ENCODE data around the gene DNAI7.

Gene DNAI7

GRCh38 chr12:25195056-25195971 is at the start of gene DNAI7, which contains the start of gene ETFRF1:
Gene DNAI7 (minus strand): TSS chr12:25195160. CDS start chr12:25195078, 82 bp downstream.
Gene ETFRF1 (plus strand): TSS chr12:25195237. CDS start chr12:25203957, 8,720 bp downstream.
- no peaks in the 10 kb centered on the region for H3K9me3 Mint-ChIP-seq (ENCODE audit: low read depth)
- H3K4me3 Mint-ChIP-seq = peak within 1 kb of the TSS; percentile 99
- H3K27me3 Mint-ChIP-seq = no peaks in the 10 kb centered on the region
- peaks cover 35% of the 10 kb centered on the region for H3K4me1 Mint-ChIP-seq (ENCODE audit: low read depth)
- H3K36me3 Mint-ChIP-seq = peaks cover 4% of the 10 kb centered on the region
- H3K27ac Mint-ChIP-seq = peak within 1 kb of the TSS; percentile 98

- Mint-ChIP-seq H3K27ac (peak overlapping the region; percentile 58), H3K9me3 (ENCODE audit: low read depth) (no peaks in the 10 kb centered on the region), H3K27me3 (no peaks in the 10 kb centered on the region), H3K36me3 (peaks cover 12% of the 10 kb centered on the region), H3K4me1 (ENCODE audit: low read depth) (peaks cover 57% of the 10 kb centered on the region), H3K4me3 (no peak overlapping the region)
Measured at GRCh38 chr12:25243680-25243990, 48.7 kb upstream of the DNAI7 start.

GRCh38 chr12:25242981-25243679 is 48.2 kb upstream of the DNAI7 start:
- H3K27me3 Mint-ChIP-seq = no peaks in the 10 kb centered on the region
- H3K4me1 Mint-ChIP-seq (ENCODE audit: low read depth) = peaks cover 57% of the 10 kb centered on the region
- no peak overlapping the region for H3K4me3 Mint-ChIP-seq
- H3K36me3 Mint-ChIP-seq = peaks cover 15% of the 10 kb centered on the region
- H3K9me3 Mint-ChIP-seq (ENCODE audit: low read depth) = no peaks in the 10 kb centered on the region
- peak overlapping the region; percentile 16 for H3K27ac Mint-ChIP-seq

GRCh38 chr12:25241167-25242020 is 46.4 kb upstream of the DNAI7 start:
- Mint-ChIP-seq H3K36me3 (peaks cover 19% of the 10 kb centered on the region), H3K27me3 (no peaks in the 10 kb centered on the region), H3K4me3 (peak overlapping the region; percentile 30), H3K9me3 (ENCODE audit: low read depth) (no peaks in the 10 kb centered on the region), H3K27ac (peak overlapping the region; percentile 66), H3K4me1 (ENCODE audit: low read depth) (peaks cover 55% of the 10 kb centered on the region)

GRCh38 chr12:25236626-25237025 is 41.7 kb upstream of the DNAI7 start:
- H3K36me3 Mint-ChIP-seq = peaks cover 13% of the 10 kb centered on the region
- no peak overlapping the region for H3K4me3 Mint-ChIP-seq
- no peak overlapping the region for H3K27ac Mint-ChIP-seq
- H3K4me1 Mint-ChIP-seq (ENCODE audit: low read depth) = peaks cover 22% of the 10 kb centered on the region
- no peaks in the 10 kb centered on the region for H3K27me3 Mint-ChIP-seq
- H3K9me3 Mint-ChIP-seq (ENCODE audit: low read depth) = no peaks in the 10 kb centered on the region

GRCh38 chr12:25236190-25236589 is 41.2 kb upstream of the DNAI7 start:
- Mint-ChIP-seq H3K27ac (no peak overlapping the region), H3K4me1 (ENCODE audit: low read depth) (peaks cover 18% of the 10 kb centered on the region)

GRCh38 chr12:25213338-25213737 is 18.4 kb upstream of the DNAI7 start:
- Mint-ChIP-seq H3K9me3 (ENCODE audit: low read depth) (no peaks in the 10 kb centered on the region), H3K4me3 (no peak overlapping the region), H3K4me1 (ENCODE audit: low read depth) (peaks cover 8% of the 10 kb centered on the region), H3K36me3 (peaks cover 5% of the 10 kb centered on the region), H3K27ac (no peak overlapping the region), H3K27me3 (no peaks in the 10 kb centered on the region)

More at GRCh38 chr12:25236190-25236589, 41.2 kb upstream of the DNAI7 start:
- H3K36me3 Mint-ChIP-seq = peaks cover 17% of the 10 kb centered on the region
- no peak overlapping the region for H3K4me3 Mint-ChIP-seq
- H3K9me3 Mint-ChIP-seq (ENCODE audit: low read depth) = no peaks in the 10 kb centered on the region
- H3K27me3 Mint-ChIP-seq = no peaks in the 10 kb centered on the region

GRCh38 chr12:25208554-25208953 is 13.6 kb upstream of the DNAI7 start:
- Mint-ChIP-seq H3K36me3 (peaks cover 4% of the 10 kb centered on the region), H3K4me3 (no peak overlapping the region), H3K9me3 (ENCODE audit: low read depth) (no peaks in the 10 kb centered on the region), H3K27ac (no peak overlapping the region), H3K27me3 (no peaks in the 10 kb centered on the region), H3K4me1 (ENCODE audit: low read depth) (peaks cover 9% of the 10 kb centered on the region)

- no peaks in the 10 kb centered on the region for H3K27me3 Mint-ChIP-seq
- H3K4me3 Mint-ChIP-seq = no peak overlapping the region
- H3K36me3 Mint-ChIP-seq = peaks cover 8% of the 10 kb centered on the region
- peaks cover 13% of the 10 kb centered on the region for H3K4me1 Mint-ChIP-seq (ENCODE audit: low read depth)
- no peak overlapping the region for H3K27ac Mint-ChIP-seq
- no peaks in the 10 kb centered on the region for H3K9me3 Mint-ChIP-seq (ENCODE audit: low read depth)
Measured at GRCh38 chr12:25207846-25208245, 12.9 kb upstream of the DNAI7 start.

GRCh38 chr12:25207411-25207810 is 12.5 kb upstream of the DNAI7 start:
- H3K9me3 Mint-ChIP-seq (ENCODE audit: low read depth) = no peaks in the 10 kb centered on the region
- H3K36me3 Mint-ChIP-seq = peaks cover 8% of the 10 kb centered on the region
- H3K4me1 Mint-ChIP-seq (ENCODE audit: low read depth) = peaks cover 13% of the 10 kb centered on the region
- no peaks in the 10 kb centered on the region for H3K27me3 Mint-ChIP-seq
- H3K4me3 Mint-ChIP-seq = no peak overlapping the region
- no peak overlapping the region for H3K27ac Mint-ChIP-seq

- H3K4me1 Mint-ChIP-seq (ENCODE audit: low read depth) = peaks cover 22% of the 10 kb centered on the region
- H3K27me3 Mint-ChIP-seq = no peaks in the 10 kb centered on the region
- peak overlapping the region; percentile 5 for H3K27ac Mint-ChIP-seq
- peaks cover 10% of the 10 kb centered on the region for H3K36me3 Mint-ChIP-seq
- no peak overlapping the region for H3K4me3 Mint-ChIP-seq
- no peaks in the 10 kb centered on the region for H3K9me3 Mint-ChIP-seq (ENCODE audit: low read depth)
Measured at GRCh38 chr12:25202137-25202536, 7.2 kb upstream of the DNAI7 start.

GRCh38 chr12:25200703-25201102 is 5.7 kb upstream of the DNAI7 start:
- Mint-ChIP-seq H3K27ac (peak overlapping the region; percentile 52), H3K4me3 (no peak overlapping the region), H3K4me1 (ENCODE audit: low read depth) (peaks cover 31% of the 10 kb centered on the region)

GRCh38 chr12:25197608-25198007 is 2.6 kb upstream of the DNAI7 start:
- H3K27me3 Mint-ChIP-seq = no peaks in the 10 kb centered on the region
- H3K27ac Mint-ChIP-seq = no peak overlapping the region
- H3K4me3 Mint-ChIP-seq = no peak overlapping the region
- H3K36me3 Mint-ChIP-seq = peaks cover 4% of the 10 kb centered on the region
- H3K4me1 Mint-ChIP-seq (ENCODE audit: low read depth) = peaks cover 42% of the 10 kb centered on the region
- H3K9me3 Mint-ChIP-seq (ENCODE audit: low read depth) = no peaks in the 10 kb centered on the region

More at GRCh38 chr12:25200703-25201102, 5.7 kb upstream of the DNAI7 start:
- H3K9me3 Mint-ChIP-seq (ENCODE audit: low read depth) = no peaks in the 10 kb centered on the region
- no peaks in the 10 kb centered on the region for H3K27me3 Mint-ChIP-seq
- peaks cover 8% of the 10 kb centered on the region for H3K36me3 Mint-ChIP-seq

- no peaks in the 10 kb centered on the region for H3K27me3 Mint-ChIP-seq
- H3K4me3 Mint-ChIP-seq = peak overlapping the region; percentile 99
- H3K27ac Mint-ChIP-seq = peak overlapping the region; percentile 98
- no peaks in the 10 kb centered on the region for H3K9me3 Mint-ChIP-seq (ENCODE audit: low read depth)
- H3K4me1 Mint-ChIP-seq (ENCODE audit: low read depth) = peaks cover 35% of the 10 kb centered on the region
- H3K36me3 Mint-ChIP-seq = peaks cover 3% of the 10 kb centered on the region
Measured at GRCh38 chr12:25194722-25195055, 271 bp downstream of the DNAI7 start.

Data from activated naive CD8-positive, alpha-beta T cell (primary cell).